ENCODE measurements around the gene GPHB5.
"Not testable (repeated sequence)": the region's sequence is repeated elsewhere in the genome, so short reads cannot be mapped to it uniquely, and the experiment has no call there.

Gene GPHB5

GRCh38 chr14:63295231-63295685 is 23.5 kb downstream of the GPHB5 start:
- ATAC-seq (no peak), DNase-seq (no peak)

DNA sequence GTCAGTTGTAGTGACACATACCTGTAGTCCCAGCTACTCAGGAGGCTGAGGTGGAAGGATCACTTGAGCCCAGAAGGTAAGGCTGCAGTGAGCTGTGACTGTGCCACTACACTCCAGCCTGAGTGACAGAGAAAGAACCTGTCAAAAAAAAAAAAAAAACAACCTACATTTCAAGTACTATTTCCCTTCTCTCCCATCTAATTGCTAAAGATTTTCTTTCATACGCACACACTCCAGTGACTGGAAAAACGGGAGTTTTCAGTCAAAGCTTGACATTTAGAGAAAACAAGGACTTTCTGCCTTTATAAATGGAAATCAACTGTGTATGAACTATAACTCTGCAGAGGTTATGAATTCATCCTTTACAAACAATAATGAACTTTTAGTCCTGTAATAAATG is 25.9 kb downstream of the GPHB5 start:
- ATAC-seq: no peak
- no peak for DNase-seq

DNA sequence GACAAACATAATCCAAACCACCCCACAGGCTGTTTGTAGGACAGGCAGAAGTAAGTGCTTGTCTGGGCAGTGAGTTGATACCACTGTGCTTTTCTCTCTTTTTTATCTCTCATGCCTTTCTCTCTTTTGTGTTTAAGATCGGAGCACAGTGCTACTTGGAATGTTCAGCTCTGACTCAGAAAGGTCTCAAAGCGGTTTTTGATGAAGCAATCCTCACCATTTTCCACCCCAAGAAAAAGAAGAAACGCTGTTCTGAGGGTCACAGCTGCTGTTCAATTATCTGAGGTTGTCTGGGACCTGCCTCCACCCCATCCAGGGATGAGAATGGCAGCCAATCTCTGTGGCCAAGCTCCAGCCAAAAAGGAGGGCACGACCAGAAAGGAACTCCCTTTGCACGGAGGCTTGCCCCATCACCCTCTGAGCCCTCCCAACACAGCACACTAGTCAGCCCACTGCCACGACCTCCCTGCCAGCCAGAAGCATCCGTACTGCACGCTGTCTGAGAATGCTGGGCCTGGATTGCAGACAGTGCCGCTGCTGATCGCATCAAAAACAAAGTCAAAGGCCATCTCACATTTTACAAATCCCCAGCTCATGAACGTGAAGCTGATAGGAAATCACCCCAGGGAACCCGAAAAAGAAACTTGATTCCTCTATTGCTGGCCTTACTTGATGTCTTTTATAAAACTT is 27.8 kb downstream of the GPHB5 start:
- ATAC-seq (no peak), DNase-seq (no peak)

GRCh38 chr14:63288853-63289252 is 29.9 kb downstream of the GPHB5 start:
- DNase-seq (no peak), ATAC-seq (no peak)

DNA sequence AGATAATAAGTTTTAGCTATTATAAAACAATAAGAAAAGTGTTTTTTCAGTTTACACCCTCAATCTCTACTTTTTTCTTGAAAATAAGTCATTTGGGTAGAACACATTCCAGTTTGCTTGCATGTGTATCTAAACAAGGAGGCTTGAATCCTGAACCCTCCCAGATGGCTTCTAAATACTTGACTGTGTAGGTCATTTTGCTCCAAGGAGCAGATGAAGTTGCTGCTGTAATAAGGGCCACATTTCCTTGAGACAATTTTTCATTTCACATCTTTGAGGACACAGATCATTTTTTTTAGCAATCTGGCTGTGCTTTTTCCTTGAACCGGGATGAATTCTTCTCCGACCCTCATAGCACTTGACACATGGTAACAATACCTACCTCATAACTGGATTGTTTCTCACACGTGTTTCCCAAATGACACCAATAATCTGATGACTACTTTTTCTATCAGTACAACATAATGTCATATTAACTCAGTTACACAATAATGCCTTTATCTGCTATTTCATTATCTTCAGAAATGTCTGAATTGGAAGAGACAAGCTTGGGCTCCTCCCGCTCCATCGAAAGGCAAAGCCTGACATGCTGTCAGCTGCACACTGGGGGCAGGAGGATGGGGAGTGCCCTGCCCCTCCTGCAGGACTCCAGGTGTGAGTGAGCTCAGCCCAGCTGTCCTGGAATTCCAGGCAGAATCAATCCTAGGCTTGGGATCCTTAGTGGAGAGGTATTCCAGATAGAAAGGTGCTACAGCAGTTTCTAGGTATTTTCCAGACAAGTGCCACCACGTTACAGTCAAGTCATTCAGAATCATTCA is 30.9 kb downstream of the GPHB5 start:
- no peak for DNase-seq
- no peak for ATAC-seq

- ATAC-seq (no peak), DNase-seq (no peak)
Observed at GRCh38 chr14:63286071-63286470, 32.7 kb downstream of the GPHB5 start.

GRCh38 chr14:63283884-63284248 is 34.9 kb downstream of the GPHB5 start:
- ATAC-seq (no peak), DNase-seq (no peak)

DNA sequence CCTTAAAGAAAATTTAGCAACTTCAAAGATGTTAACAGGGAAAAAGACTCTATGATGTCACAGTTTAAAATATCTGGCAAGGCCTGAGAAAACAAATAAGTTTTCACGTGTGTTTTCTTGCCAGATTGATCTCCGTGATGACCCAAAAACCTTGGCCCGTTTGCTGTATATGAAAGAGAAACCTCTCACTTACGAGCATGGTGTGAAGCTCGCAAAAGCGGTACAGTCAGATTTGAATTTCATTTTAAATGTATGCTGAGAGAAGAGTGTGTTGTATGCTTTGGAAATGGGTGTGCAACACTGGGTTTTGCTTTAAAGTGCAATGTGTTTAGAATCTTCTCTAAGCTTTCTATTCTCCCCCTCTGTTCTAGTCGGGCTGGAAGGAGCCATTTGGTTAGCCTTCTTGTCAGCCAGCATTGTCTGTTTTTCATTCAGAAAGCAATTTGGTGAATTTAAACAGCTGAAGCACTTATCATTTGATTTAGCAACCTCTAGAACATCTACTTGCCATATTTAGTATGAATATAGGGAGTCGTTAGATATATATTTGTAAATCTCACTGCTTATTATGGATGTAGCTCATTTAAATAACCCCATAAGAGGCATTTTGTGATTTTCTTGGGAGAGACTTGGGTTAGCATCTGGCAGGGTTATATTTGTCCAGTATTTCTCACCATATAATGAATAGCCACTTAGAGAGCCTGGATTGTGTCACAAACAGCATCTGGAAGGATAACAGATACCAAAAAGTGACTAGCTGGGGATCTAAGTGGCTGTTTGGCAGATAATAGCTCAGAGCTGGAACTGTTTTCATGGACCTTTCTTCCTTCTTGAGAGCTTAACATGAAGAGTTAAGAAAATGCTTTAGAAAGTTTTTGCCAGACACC is 35.5 kb downstream of the GPHB5 start:
- DNase-seq (no peak), ATAC-seq (peak; percentile 40)

DNA sequence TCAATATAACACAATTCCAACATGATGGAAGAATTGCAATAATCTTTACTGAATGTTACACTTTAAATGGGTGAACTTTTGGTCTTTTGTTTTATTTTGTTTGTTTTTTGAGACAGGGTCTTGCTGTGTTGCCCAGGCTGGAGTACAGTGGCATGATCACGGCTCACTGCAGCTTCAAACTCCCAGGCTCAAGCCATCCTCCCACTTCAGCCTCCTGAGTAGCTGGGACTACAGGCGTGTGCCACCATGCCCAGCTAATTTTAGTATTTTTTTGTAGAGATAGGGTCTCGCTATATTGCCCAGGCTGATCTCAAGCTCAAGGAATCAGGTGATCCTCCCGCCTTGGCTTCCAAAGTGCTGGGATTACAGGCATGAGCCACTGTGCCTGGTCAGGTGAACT is 38.8 kb downstream of the GPHB5 start:
- DNase-seq, ATAC-seq: not testable (repeated sequence)

DNA sequence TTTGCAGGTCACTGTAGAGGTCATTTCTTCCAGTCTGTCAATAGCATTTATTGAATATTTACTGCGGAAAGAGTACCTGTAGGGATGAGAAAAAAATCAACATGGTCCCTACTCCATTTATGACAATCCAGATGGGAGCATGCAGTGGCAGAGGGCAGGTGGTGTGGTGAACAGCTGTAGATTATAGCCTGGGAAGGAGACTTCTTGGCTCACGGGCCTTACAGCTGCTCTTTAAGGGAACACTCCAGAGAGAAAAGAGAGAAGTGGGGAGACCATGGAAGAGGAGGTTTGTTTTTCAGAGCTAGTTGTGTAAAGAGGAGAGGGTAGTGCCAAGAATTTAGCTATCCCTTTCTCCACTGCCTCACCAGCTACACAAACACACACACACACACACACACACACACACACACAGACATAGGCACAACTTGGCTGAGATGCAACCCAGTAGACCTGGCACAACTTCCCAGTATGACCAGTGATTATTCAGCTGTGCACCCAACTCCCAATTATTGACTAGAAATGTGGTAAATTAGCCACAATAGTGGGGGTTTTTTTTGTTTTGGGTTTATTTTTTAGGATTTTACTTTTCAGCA is 41.0 kb downstream of the GPHB5 start:
- DNase-seq (no peak), ATAC-seq (no peak)

DNA sequence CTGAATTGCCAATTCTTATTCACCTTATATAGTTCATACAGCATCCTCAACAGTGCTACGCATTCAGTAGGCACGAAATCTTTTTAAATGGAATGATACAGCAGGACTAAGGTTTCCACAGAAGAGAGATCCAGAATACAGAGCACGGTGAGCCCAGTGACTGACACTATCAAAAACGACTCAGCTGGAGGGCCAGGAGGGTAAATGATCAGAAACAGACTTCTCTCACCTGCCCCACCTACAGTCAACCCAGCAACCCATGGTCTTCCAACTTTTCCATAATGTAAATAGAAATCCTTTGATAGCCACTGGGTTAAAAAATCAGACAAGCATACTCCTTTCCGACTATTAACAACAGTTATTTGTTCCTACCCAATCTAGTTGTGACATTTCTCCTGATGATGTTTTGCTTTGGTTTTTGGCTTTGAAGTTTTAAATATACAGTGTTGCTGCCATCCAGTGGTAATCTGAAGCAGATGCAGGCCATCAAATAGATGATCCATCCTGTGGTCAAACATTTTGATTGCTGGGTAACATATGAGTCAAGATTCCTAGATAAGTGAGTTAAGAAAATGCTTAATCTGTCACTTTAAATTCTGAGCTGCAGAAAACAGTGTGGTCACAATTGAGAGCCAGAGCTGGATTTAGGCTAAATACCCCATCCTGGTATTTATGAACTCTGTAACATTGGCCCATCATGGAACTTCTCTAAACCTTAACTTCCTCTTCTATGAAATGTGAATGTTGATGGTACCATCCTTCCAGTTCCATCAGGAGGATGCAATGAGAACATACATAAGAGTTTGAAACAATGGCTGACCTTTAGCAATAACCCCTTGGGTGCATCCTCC is 42.0 kb downstream of the GPHB5 start:
- ATAC-seq (peak; percentile 66), DNase-seq (no peak)

DNA sequence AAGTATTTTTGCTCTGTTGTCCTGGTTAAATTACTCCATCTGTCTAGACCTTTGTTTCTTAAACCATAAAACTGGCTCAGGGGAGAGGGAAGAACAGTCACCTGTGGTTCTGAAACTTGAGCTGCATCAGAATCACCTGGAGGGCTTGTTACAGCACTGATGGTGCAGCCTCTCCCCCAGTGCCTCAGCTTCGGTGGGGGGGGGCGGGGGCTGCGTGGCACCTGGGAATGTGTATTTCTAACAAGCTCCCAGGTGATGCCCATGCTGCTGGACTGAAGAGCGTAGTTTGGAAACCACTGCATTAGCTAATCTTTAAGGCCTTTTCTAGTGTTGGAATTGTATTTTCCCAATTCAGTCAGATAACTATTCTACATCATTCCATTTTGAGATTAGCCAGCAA is 42.7 kb downstream of the GPHB5 start:
- DNase-seq: no peak
- ATAC-seq: no peak

GRCh38 chr14:63275611-63276010 is 43.1 kb downstream of the GPHB5 start:
- ATAC-seq: no peak
- DNase-seq: no peak

GRCh38 chr14:63273717-63274655 is 44.7 kb downstream of the GPHB5 start:
- ATAC-seq: no peak
- no peak for DNase-seq

- no peak for ATAC-seq
- no peak for DNase-seq
Observed at GRCh38 chr14:63273129-63273528, 45.6 kb downstream of the GPHB5 start.

GRCh38 chr14:63269561-63270225 is 49.0 kb downstream of the GPHB5 start:
- ATAC-seq (no peak), DNase-seq (no peak)

GRCh38 chr14:63268771-63269170 is 50.0 kb downstream of the GPHB5 start:
- no peak for DNase-seq
- ATAC-seq: no peak

- DNase-seq (no peak), ATAC-seq (no peak)
Observed at GRCh38 chr14:63267171-63267570, 51.6 kb downstream of the GPHB5 start.

- ATAC-seq: no peak
- no peak for DNase-seq
Observed at GRCh38 chr14:63266106-63266505, 52.6 kb downstream of the GPHB5 start.

Measured in stimulated activated naive CD8-positive, alpha-beta T cell treated with anti-CD3 and anti-CD28 coated beads, Interleukin-15, Interleukin-2, amounts not matched to agents 100 U/mL and 50 U/mL, for 24 hours (primary cell).